Stomach (tissue), 9 donors: ENCODE results near the gene PTPN3. TPM values are rescaled to one million over a fixed set of nuclear protein-coding genes. Genes with fewer than 3 reads are reported as not detected.
"Not testable (repeated sequence)": the region's sequence is repeated elsewhere in the genome, so short reads cannot be mapped to it uniquely, and the experiment has no call there.

Source experiments
- DNase-seq, 2 donors: peaks; one replicate each; pipeline versions ENCODE4 v3.0.0 to v3.0.0-alpha.2; 2013 to 2019
- H3K27ac ChIP-seq, 5 donors: fragments of 200-600 bp in 4 of 5; sonication (generic) in 4 of 5; one replicate each; pipeline ENCODE4 v1.5.1; 2013 to 2019; ENCODE audit warnings: mild to moderate bottlenecking in 1 of 5, moderate library complexity in 1 of 5
- H3K27me3 ChIP-seq, 3 donors: fragments of 200-600 bp; sonication (generic); one replicate each; pipeline ENCODE4 v1.5.1; 2017 to 2019; ENCODE audit warnings: mixed run types in 1 of 3
- H3K36me3 ChIP-seq, 4 donors: fragments of 200-600 bp; sonication (generic); 1 replicate in 3 of 4; 2 replicates in 1 of 4; pipeline ENCODE4 v1.5.1; 2016 to 2019
- H3K4me1 ChIP-seq, 4 donors: fragments of 200-600 bp; sonication (generic); one replicate each; pipeline ENCODE4 v1.5.1; 2016 to 2019
- H3K4me3 ChIP-seq, 4 donors: fragments of 200-600 bp; sonication (generic) in 3 of 4; one replicate each; pipeline ENCODE4 v1.5.1; 2016 to 2019; ENCODE audit warnings: mild to moderate bottlenecking in 1 of 4
- H3K9me3 ChIP-seq, 4 donors: fragments of 200-600 bp; sonication (generic); one replicate each; pipeline ENCODE4 v1.5.1; 2016 to 2019
- CTCF ChIP-seq, 7 experiments: fragments of 450-650 bp in 4 of 7; fragments of 200-600 bp in 3 of 7; sonication (generic) in 3 of 7; IDR thresholded peaks; one replicate each; pipeline ENCODE4 v1.5.1; 2016 to 2019; ENCODE audit warnings: antibody characterized with exemption in 7 of 7, control low read depth in 2 of 7, mild to moderate bottlenecking in 1 of 7
- EP300 ChIP-seq: sonication (generic); formaldehyde crosslinking; IDR thresholded peaks from one replicate; pipeline ENCODE4 v1.6.1; 2017; ENCODE audit warnings: antibody characterized with exemption
- POLR2A ChIP-seq, 4 donors: fragments of 450-650 bp; IDR thresholded peaks; one replicate each; pipeline ENCODE4 v1.6.1; 2016; ENCODE audit warnings: antibody characterized with exemption in 4 of 4, control low read depth in 2 of 4, mild to moderate bottlenecking in 1 of 4, moderate library complexity in 1 of 4
- POLR2AphosphoS5 ChIP-seq, 3 donors: sonication (generic); formaldehyde crosslinking; IDR thresholded peaks; one replicate each; pipeline ENCODE4 v1.6.1; 2016; ENCODE audit warnings: antibody characterized with exemption in 3 of 3
- WGBS, 5 donors: extraction: QIAGEN DNeasy Blood & Tissue Kit in 3 of 5; methylation state at CpG; one replicate each; pipeline versions ENCODE4 v1.1.5 to v1.1.7; 2013 to 2018; 5-methylcytosine and 5-hydroxymethylcytosine counted together
- intact Hi-C: fragments of 100-400 bp; cut with DNase I; formaldehyde crosslinking; loops from one replicate; pipeline ENCODE4 v1.15.1; 2023; ENCODE audit warnings: low total_unique reads
- polyA plus RNA-seq, 3 donors: library from polyadenylated mRNA; stranded (reverse); fragments of 200-250 nt; gene quantifications; one replicate each; pipeline ENCODE4 v1.2.3, GENCODE V29; 2013
- total RNA-seq, 5 donors: library from RNA; depleted of rRNA; stranded (reverse); fragments of >200 nt; gene quantifications; one replicate each; pipeline versions ENCODE4 v1.1.0 to v1.2.3, GENCODE V29; 2014 to 2016
- donor health status: healthy with polysubstance abuse.
- donor health status: Bipolar disorder and iron deficiency.
- donor health status: healthy.

PTPN3 gene
- total and polyA plus RNA-seq, 8 donors = 4.7 to 16.7 (median 13.1) TPM

GRCh38 chr9:109537288-109537687, 39.2 kb upstream of the PTPN3 start:
- Histone ChIP-seq H3K4me3 (no peak overlapping the region), H3K27ac (no peak overlapping the region), H3K4me1 (no peaks in the 10 kb centered on the region), H3K9me3 (no peaks in the 10 kb centered on the region), H3K27me3 (peaks cover 0 to 24% (median 0%) of the 10 kb centered on the region in 3 donors), H3K36me3 (no peaks in the 10 kb centered on the region)
- TF ChIP-seq POLR2A (IDR thresholded peaks at IDR 0.05) (no peak), EP300 (no peak), POLR2AphosphoS5 (IDR thresholded peaks at IDR 0.05) (no peak), CTCF (IDR thresholded peaks at IDR 0.05) (no peak)
- no peak for DNase-seq
- WGBS, 5 donors = 61 to 74% (median 66%) methylated on average over 6 of the region's 6 CpGs
- intact Hi-C loops = no loop called here

- Histone ChIP-seq H3K4me1 (no peaks in the 10 kb centered on the region), H3K27me3 (peaks cover 0 to 24% (median 0%) of the 10 kb centered on the region in 3 donors), H3K4me3 (no peak overlapping the region), H3K27ac (no peak overlapping the region), H3K36me3 (no peaks in the 10 kb centered on the region), H3K9me3 (no peaks in the 10 kb centered on the region)
- intact Hi-C loops = no loop called here
- DNase-seq = no peak
- no peak for TF ChIP-seq CTCF (IDR thresholded peaks at IDR 0.05)
- TF ChIP-seq POLR2A (IDR thresholded peaks at IDR 0.05) = no peak
- no peak for TF ChIP-seq POLR2AphosphoS5 (IDR thresholded peaks at IDR 0.05)
- no peak for TF ChIP-seq EP300
- 23 to 43% (median 32%) methylated on average over 3 of the region's 3 CpGs for WGBS, 5 donors
These were observed 38.8 kb upstream of the PTPN3 start for GRCh38 chr9:109536859-109537258.

GRCh38 chr9:109535365-109535764, 37.3 kb upstream of the PTPN3 start:
- H3K27ac ChIP-seq = no peak overlapping the region
- H3K9me3 ChIP-seq = no peaks in the 10 kb centered on the region
- peaks cover 0 to 24% (median 0%) of the 10 kb centered on the region in 3 donors for H3K27me3 ChIP-seq
- no peaks in the 10 kb centered on the region for H3K36me3 ChIP-seq
- H3K4me3 ChIP-seq = no peak overlapping the region
- no peaks in the 10 kb centered on the region for H3K4me1 ChIP-seq
- 80 to 89% (median 82%) methylated on average over 6 of the region's 6 CpGs for WGBS, 5 donors
- no peak for DNase-seq
- intact Hi-C loops = no loop called here
- TF ChIP-seq CTCF (IDR thresholded peaks at IDR 0.05) (no peak), EP300 (no peak), POLR2A (IDR thresholded peaks at IDR 0.05) (no peak), POLR2AphosphoS5 (IDR thresholded peaks at IDR 0.05) (no peak)

GRCh38 chr9:109534151-109534550, 36.0 kb upstream of the PTPN3 start:
- intact Hi-C loops = no loop called here
- DNase-seq = no peak
- WGBS, 5 donors = 83 to 93% (median 92%) methylated on average over 25 to 36 of the region's 36 CpGs
- Histone ChIP-seq H3K27me3 (peaks cover 0 to 19% (median 0%) of the 10 kb centered on the region in 3 donors), H3K27ac (no peak overlapping the region), H3K9me3 (no peaks in the 10 kb centered on the region), H3K36me3 (no peaks in the 10 kb centered on the region), H3K4me3 (no peak overlapping the region), H3K4me1 (no peaks in the 10 kb centered on the region)
- no peak for TF ChIP-seq POLR2AphosphoS5 (IDR thresholded peaks at IDR 0.05)
- TF ChIP-seq EP300 = no peak
- no peak for TF ChIP-seq POLR2A (IDR thresholded peaks at IDR 0.05)
- TF ChIP-seq CTCF (IDR thresholded peaks at IDR 0.05) = no peak

GRCh38 chr9:109532652-109533051, 34.5 kb upstream of the PTPN3 start:
- 69 to 91% (median 78%) methylated on average over 11 to 13 of the region's 13 CpGs for WGBS, 5 donors
- DNase-seq, intact Hi-C loops: not testable (repeated sequence)

More at GRCh38 chr9:109532652-109533051, 34.5 kb upstream of the PTPN3 start:
- peaks cover 0 to 19% (median 0%) of the 10 kb centered on the region in 3 donors for H3K27me3 ChIP-seq
- H3K4me1 ChIP-seq, H3K9me3 ChIP-seq, H3K36me3 ChIP-seq, H3K27ac ChIP-seq, H3K4me3 ChIP-seq: not testable (repeated sequence)
